GM23338 (cell line): ENCODE data around the gene SETX. TPM values are rescaled to one million over a fixed set of nuclear protein-coding genes. Genes with fewer than 3 reads are reported as not detected.
A peak's percentile ranks its signal among the peaks of the same experiment; 100 is the strongest.

ENCODE experiments used
- ATAC-seq: fragments of 200-7000 bp; cut with Tn5 transposase; 3 replicates; pipeline ENCODE4 v1.9.1; 2020
- DNase-seq: peaks from one replicate; pipeline ENCODE4 v3.0.0-alpha.2; 2015; ENCODE audit warnings: low spot score
- H2AFZ ChIP-seq: fragments of 200-600 bp; sonication (generic); 2 replicates; pipeline ENCODE4 v1.8.0; 2016; ENCODE audit warnings: antibody characterized with exemption, mild to moderate bottlenecking, moderate library complexity
- H3F3A ChIP-seq: fragments of 200-600 bp; sonication (generic); replicated peaks from 2 replicates; pipeline ENCODE4 v1.8.0; 2017; ENCODE audit warnings: antibody characterized with exemption, mixed run types, low read depth
- H3K27ac ChIP-seq: fragments of 200-600 bp; sonication (generic); 2 replicates; pipeline ENCODE4 v1.6.1; 2016; ENCODE audit warnings: low read depth
- H3K27me3 ChIP-seq: fragments of 200-600 bp; sonication (generic); 2 replicates; pipeline ENCODE4 v1.8.0; 2016; ENCODE audit warnings: mild to moderate bottlenecking, mixed run types, moderate library complexity; ENCODE audit not compliant: insufficient read depth
- H3K36me3 ChIP-seq: fragments of 200-600 bp; sonication (generic); 2 replicates; pipeline ENCODE4 v1.8.0; 2016; ENCODE audit warnings: mild to moderate bottlenecking; ENCODE audit not compliant: insufficient read depth
- H3K4me1 ChIP-seq: fragments of 200-600 bp; sonication (generic); 2 replicates; pipeline ENCODE4 v1.8.0; 2016; ENCODE audit warnings: mild to moderate bottlenecking, moderate library complexity; ENCODE audit not compliant: insufficient read depth
- H3K4me2 ChIP-seq: fragments of 200-600 bp; sonication (generic); 2 replicates; pipeline ENCODE4 v1.7.1; 2017; ENCODE audit warnings: mixed run types
- H3K4me3 ChIP-seq: fragments of 200-600 bp; sonication (generic); 2 replicates; pipeline ENCODE4 v1.6.1; 2016; ENCODE audit warnings: mixed run types
- H3K79me2 ChIP-seq: fragments of 200-600 bp; sonication (generic); replicated peaks from 2 replicates; pipeline ENCODE4 v1.8.0; 2017; ENCODE audit warnings: mild to moderate bottlenecking; ENCODE audit not compliant: insufficient read depth
- H3K9me2 ChIP-seq: fragments of 200-600 bp; sonication (generic); 2 replicates; pipeline ENCODE4 v1.8.0; 2017; ENCODE audit not compliant: insufficient read depth
- H4K20me1 ChIP-seq: fragments of 200-600 bp; sonication (generic); replicated peaks from 2 replicates; pipeline ENCODE4 v1.8.0; 2017; ENCODE audit warnings: mild to moderate bottlenecking; ENCODE audit not compliant: insufficient read depth
- H3K27ac Mint-ChIP-seq: 2 replicates; pipeline ENCODE4 v1.8.0; 2020; ENCODE audit warnings: inconsistent platforms, mild to moderate bottlenecking, moderate library complexity, mixed read lengths
- H3K27me3 Mint-ChIP-seq: 3 replicates; pipeline ENCODE4 v1.8.0; 2022; ENCODE audit warnings: low read depth, mild to moderate bottlenecking, moderate library complexity, mixed read lengths, inconsistent platforms; ENCODE audit not compliant: insufficient read depth, poor library complexity
- H3K36me3 Mint-ChIP-seq: 3 replicates; pipeline ENCODE4 v1.8.0; 2021; ENCODE audit warnings: low read depth, mild to moderate bottlenecking, inconsistent platforms, moderate library complexity, mixed read lengths
- H3K4me1 Mint-ChIP-seq: 3 replicates; pipeline ENCODE4 v1.8.0; 2020; ENCODE audit warnings: mild to moderate bottlenecking, inconsistent platforms, mixed read lengths
- H3K4me3 Mint-ChIP-seq: 3 replicates; pipeline ENCODE4 v1.8.0; 2021; ENCODE audit warnings: moderate library complexity, mild to moderate bottlenecking, inconsistent platforms, mixed read lengths
- H3K9me3 Mint-ChIP-seq: 3 replicates; pipeline ENCODE4 v1.8.0; 2020; ENCODE audit warnings: moderate library complexity, mild to moderate bottlenecking, inconsistent platforms, mixed read lengths
- EZH2phosphoT487 ChIP-seq: fragments of 200-600 bp; sonication (generic); IDR thresholded peaks from one replicate; pipeline ENCODE4 v1.8.1; 2018; ENCODE audit warnings: antibody characterized with exemption; ENCODE audit not compliant: unreplicated experiment
- NANOG ChIP-seq: IDR thresholded peaks from 2 replicates; pipeline ENCODE4 v1.6.1; 2016; ENCODE audit warnings: antibody characterized with exemption, borderline replicate concordance
- STAT1 ChIP-seq: IDR thresholded peaks from one replicate; pipeline ENCODE4 v1.6.1; 2016; ENCODE audit warnings: antibody characterized with exemption; ENCODE audit not compliant: unreplicated experiment
- polyA plus RNA-seq: library from polyadenylated mRNA; unstranded; fragments of >200 nt; fragmentation: Nextera tagmentation; extraction: Ambion mirVana; gene quantifications from 2 replicates; pipeline ENCODE4 v1.2.1, GENCODE V29; 2016
- total RNA-seq: library from RNA; depleted of rRNA; stranded (reverse); fragments of >200 nt; shearing (Covaris generic); gene quantifications from 2 replicates; pipeline ENCODE4 v1.2.3, GENCODE V29; 2014
- TF ChIP-seq, protein P1 (sequence below): fragments of 250-450 bp; sonication (Bioruptor Pico); IDR thresholded peaks from 2 replicates; pipeline ENCODE4 v1.5.0; 2020; ENCODE audit warnings: mild to moderate bottlenecking, moderate library complexity
- TF ChIP-seq, protein P2 (sequence below), 2 experiments: fragments of 200-600 bp in 1 of 2; sonication (generic) in 1 of 2; conservative IDR thresholded peaks; 2 replicates each; pipeline versions ENCODE4 v1.5.1 to v1.6.1; 2016 to 2017; ENCODE audit warnings: antibody characterized with exemption in 2 of 2, low read depth in 2 of 2, mild to moderate bottlenecking in 2 of 2, moderate library complexity in 1 of 2

Gene SETX
- total and polyA plus RNA-seq, 2 experiments from 2014 or later = 17.5 to 49.9 TPM

DNA sequence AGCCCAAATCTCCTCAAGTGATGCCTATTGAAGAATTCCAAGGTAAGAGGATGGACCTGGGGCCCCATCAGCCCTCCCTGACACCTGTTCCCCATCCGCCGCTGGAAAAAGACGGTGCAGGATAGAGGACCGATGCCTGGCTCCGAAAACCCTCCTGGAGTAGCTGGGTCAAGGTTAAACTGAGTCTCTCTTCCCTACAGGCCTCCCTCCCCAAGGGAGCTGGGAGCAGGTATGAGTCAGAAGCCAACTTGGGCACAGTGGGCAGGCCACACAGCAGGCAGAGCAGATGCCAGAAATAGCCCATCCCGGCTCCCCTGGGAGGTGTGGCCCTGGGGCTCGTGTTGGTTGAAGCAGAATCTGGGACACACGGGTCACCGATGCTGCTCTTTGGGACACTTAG lies 117.3 kb downstream of the SETX start (continued):
- TF ChIP-seq, protein P1, sequence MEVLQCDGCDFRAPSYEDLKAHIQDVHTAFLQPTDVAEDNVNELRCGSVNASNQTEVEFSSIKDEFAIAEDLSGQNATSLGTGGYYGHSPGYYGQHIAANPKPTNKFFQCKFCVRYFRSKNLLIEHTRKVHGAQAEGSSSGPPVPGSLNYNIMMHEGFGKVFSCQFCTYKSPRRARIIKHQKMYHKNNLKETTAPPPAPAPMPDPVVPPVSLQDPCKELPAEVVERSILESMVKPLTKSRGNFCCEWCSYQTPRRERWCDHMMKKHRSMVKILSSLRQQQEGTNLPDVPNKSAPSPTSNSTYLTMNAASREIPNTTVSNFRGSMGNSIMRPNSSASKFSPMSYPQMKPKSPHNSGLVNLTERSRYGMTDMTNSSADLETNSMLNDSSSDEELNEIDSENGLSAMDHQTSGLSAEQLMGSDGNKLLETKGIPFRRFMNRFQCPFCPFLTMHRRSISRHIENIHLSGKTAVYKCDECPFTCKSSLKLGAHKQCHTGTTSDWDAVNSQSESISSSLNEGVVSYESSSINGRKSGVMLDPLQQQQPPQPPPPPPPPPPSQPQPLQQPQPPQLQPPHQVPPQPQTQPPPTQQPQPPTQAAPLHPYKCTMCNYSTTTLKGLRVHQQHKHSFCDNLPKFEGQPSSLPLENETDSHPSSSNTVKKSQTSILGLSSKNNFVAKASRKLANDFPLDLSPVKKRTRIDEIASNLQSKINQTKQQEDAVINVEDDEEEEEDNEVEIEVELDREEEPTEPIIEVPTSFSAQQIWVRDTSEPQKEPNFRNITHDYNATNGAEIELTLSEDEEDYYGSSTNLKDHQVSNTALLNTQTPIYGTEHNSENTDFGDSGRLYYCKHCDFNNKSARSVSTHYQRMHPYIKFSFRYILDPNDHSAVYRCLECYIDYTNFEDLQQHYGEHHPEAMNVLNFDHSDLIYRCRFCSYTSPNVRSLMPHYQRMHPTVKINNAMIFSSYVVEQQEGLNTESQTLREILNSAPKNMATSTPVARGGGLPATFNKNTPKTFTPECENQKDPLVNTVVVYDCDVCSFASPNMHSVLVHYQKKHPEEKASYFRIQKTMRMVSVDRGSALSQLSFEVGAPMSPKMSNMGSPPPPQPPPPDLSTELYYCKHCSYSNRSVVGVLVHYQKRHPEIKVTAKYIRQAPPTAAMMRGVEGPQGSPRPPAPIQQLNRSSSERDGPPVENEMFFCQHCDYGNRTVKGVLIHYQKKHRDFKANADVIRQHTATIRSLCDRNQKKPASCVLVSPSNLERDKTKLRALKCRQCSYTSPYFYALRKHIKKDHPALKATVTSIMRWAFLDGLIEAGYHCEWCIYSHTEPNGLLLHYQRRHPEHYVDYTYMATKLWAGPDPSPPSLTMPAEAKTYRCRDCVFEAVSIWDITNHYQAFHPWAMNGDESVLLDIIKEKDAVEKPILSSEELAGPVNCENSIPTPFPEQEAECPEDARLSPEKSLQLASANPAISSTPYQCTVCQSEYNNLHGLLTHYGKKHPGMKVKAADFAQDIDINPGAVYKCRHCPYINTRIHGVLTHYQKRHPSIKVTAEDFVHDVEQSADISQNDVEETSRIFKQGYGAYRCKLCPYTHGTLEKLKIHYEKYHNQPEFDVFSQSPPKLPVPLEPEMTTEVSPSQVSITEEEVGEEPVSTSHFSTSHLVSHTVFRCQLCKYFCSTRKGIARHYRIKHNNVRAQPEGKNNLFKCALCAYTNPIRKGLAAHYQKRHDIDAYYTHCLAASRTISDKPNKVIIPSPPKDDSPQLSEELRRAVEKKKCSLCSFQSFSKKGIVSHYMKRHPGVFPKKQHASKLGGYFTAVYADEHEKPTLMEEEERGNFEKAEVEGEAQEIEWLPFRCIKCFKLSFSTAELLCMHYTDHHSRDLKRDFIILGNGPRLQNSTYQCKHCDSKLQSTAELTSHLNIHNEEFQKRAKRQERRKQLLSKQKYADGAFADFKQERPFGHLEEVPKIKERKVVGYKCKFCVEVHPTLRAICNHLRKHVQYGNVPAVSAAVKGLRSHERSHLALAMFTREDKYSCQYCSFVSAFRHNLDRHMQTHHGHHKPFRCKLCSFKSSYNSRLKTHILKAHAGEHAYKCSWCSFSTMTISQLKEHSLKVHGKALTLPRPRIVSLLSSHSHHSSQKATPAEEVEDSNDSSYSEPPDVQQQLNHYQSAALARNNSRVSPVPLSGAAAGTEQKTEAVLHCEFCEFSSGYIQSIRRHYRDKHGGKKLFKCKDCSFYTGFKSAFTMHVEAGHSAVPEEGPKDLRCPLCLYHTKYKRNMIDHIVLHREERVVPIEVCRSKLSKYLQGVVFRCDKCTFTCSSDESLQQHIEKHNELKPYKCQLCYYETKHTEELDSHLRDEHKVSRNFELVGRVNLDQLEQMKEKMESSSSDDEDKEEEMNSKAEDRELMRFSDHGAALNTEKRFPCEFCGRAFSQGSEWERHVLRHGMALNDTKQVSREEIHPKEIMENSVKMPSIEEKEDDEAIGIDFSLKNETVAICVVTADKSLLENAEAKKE = no peak
- TF ChIP-seq EZH2phosphoT487 = no peak
- TF ChIP-seq STAT1 = no peak

DNA sequence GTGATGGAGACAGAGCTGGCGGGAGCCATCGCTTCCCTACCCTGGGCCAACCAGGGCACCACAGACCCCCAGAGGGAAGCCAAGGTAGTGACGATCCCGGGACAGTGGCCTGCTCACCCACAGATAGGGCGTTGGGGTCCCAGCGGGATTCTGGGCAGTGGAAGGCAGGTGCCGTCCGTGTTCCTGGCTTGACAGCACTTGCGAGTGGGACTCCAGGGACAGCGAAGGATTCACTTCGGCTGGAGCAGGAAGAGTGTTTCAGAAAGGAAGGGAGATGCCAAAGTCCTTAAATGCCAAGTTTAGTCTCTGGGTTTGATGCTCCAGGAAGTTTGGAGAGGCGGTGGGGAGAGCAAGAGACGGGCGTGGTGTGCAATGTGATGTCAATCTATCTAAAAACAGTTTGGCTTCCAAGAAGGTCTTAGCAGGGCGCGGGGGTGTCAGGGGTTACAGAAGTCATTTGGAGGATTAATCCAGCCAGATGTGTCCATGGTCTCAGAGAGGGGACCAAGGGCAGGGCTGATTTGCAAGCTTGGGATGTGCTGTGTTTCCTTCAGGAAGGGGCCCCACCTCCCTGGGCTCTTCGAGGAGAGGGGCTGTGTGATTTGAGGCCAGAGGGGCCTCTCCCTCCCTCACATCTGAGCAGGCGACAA lies 118.0 kb downstream of the SETX start:
- peaks cover 10% of the 10 kb centered on the region; the same call in 2 of the 3 replicates for H3K4me1 Mint-ChIP-seq
- Histone ChIP-seq H3F3A (0 out of 2 replicates have a peak, but pooled peaks cover 4% of the 10 kb centered on the region), H3K27ac (no peak overlapping the region), H3K79me2 (no peaks in the 10 kb centered on the region), H3K36me3 (no peaks in the 10 kb centered on the region), H3K4me2 (no peak overlapping the region), H2AFZ (no peak overlapping the region), H3K4me1 (peaks cover 6% of the 10 kb centered on the region; the same call in 1 of the 2 replicates), H4K20me1 (no peaks in the 10 kb centered on the region), H3K27me3 (no peaks in the 10 kb centered on the region), H3K9me2 (no peaks in the 10 kb centered on the region), H3K4me3 (no peak overlapping the region)
- H3K27me3 Mint-ChIP-seq = peaks cover 28% of the 10 kb centered on the region
- no peak for TF ChIP-seq NANOG
- TF ChIP-seq, protein P2, sequence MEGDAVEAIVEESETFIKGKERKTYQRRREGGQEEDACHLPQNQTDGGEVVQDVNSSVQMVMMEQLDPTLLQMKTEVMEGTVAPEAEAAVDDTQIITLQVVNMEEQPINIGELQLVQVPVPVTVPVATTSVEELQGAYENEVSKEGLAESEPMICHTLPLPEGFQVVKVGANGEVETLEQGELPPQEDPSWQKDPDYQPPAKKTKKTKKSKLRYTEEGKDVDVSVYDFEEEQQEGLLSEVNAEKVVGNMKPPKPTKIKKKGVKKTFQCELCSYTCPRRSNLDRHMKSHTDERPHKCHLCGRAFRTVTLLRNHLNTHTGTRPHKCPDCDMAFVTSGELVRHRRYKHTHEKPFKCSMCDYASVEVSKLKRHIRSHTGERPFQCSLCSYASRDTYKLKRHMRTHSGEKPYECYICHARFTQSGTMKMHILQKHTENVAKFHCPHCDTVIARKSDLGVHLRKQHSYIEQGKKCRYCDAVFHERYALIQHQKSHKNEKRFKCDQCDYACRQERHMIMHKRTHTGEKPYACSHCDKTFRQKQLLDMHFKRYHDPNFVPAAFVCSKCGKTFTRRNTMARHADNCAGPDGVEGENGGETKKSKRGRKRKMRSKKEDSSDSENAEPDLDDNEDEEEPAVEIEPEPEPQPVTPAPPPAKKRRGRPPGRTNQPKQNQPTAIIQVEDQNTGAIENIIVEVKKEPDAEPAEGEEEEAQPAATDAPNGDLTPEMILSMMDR (conservative IDR thresholded peaks at IDR 0.05; ENCODE audit: low read depth in 2 of 2) = peak in 1 of 2 experiments; percentile 7; a peak in 1 of 4 replicates
- no peak for DNase-seq
- H3K4me3 Mint-ChIP-seq = no peak overlapping the region
- H3K36me3 Mint-ChIP-seq = no peaks in the 10 kb centered on the region
- no peak for ATAC-seq
- no peak overlapping the region for H3K27ac Mint-ChIP-seq
- no peaks in the 10 kb centered on the region for H3K9me3 Mint-ChIP-seq
